Fibroblast of the conjunctiva (primary cell): ENCODE data around the gene LRRC74B.
A peak's percentile ranks its signal among the peaks of the same experiment; 100 is the strongest.

Experiments
- DNase-seq: peaks from one replicate; pipeline ENCODE4 v3.0.0-alpha.2; 2010; ENCODE audit warnings: low read depth

The LRRC74B gene

DNA sequence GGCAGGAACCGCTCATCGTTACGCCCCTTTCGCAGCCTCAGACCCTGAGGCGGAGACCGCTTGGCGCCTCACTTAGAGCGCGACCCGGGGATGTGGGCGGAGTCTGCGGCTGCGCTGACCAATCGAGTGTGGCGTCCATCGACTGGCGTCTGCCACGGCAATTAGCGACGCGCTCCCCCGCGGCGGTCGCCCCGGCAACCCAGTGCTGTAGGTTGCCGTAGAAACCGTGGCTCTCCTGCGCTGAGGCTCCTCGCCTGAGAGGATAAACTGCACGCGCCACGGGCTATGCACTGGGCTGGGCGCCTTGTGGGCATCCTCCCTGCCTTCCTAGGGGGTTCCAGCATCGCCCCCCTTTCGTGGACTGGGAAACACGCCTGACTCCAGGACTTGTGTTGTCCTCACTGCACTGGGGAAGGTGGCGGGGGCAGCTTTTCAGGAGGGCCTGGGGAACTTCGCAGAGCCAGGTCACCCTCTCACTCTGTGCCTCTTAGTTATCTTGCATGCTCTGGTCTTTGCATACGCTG is 31.5 kb upstream of the LRRC74B start:
- peak; percentile 84 for DNase-seq

DNA sequence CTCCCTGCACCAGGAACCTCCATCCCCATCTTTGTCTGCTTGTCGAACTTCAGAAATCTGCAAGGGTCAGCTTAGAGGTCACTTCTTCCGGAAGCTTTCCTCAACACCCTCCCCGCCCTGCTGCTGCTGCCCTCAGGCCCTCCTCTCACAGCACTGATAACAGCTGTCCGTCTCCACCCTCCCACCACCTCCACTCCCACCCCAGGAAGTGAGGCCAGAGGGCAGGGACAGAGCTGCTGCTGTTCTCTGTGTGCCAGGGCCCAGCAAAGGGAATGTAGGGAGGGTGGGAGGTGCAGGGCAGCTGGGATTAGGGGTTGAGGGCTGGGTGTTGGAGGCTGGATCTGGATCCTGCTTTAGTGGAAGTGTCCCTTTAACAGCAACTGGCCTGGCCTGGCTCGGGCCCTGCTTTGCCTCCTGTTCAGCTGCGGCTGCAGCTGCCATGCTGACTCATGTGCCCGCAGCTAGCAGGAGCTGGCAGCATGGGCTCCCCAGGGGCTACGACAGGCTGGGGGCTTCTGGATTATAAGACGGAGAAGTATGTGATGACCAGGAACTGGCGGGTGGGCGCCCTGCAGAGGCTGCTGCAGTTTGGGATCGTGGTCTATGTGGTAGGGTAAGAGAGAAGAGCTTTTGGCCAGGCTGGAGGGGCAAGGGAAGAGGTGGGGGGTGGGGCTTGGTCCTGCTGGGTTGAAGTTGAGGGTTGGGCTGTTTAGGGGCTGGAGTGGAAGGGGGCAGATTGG is 30.9 kb upstream of the LRRC74B start, which contains the start of gene P2RX6:
Gene P2RX6, plus strand, starts transcription at position 440 of the 740 bp plus-strand sequence. Its CDS starts 10 bp downstream, at position 450.
- DNase-seq, result peak; percentile 34

DNA sequence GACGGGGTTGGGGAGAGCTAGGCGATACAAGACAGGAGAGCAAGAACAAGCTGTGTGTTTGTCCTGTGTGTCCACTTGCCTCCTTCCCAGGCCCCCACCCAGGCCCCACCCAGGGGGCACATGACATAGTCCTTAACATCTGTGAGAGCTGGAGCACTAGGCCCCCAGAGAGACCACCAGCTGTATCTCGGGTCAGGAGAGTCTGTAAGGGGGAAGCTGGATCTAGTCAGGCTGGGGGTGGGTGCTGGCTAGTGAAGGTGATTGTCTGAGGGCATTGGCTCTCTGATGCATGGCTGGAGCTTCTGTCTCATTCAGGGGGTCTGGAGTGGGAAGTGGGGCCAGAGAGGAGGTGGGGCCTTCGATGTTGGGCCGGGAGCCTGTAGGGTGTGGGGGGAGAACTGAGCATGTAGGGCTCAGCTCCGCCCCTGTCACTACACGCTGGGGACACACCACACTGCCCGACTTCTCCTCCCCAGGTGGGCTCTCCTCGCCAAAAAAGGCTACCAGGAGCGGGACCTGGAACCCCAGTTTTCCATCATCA is 30.2 kb upstream of the LRRC74B start:
- no peak for DNase-seq

- no peak for DNase-seq
Observed at GRCh38 chr22:21016644-21017420, 28.9 kb upstream of the LRRC74B start.

DNA sequence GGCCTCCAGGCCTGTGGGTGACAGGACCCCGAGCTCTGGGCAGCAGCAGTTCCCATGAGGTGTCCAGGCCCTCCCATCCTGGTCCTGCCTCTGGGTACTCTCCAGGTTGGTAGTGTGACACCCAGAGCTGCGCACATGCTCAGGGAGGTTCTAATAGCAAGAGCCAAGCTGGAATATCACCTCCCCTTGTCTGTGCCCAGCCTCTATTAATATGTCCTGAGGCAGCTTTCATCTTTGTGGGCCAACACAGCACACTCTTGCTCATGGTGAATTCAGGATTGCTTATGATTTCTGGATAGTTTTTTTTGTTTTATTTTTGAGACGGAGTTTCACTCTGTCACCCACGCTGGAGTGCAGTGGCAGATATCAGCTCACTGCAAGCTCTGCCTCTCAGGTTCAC is 27.4 kb upstream of the LRRC74B start:
- no peak for DNase-seq

- no peak for DNase-seq
Observed at GRCh38 chr22:21020802-21021429, 24.8 kb upstream of the LRRC74B start.

DNA sequence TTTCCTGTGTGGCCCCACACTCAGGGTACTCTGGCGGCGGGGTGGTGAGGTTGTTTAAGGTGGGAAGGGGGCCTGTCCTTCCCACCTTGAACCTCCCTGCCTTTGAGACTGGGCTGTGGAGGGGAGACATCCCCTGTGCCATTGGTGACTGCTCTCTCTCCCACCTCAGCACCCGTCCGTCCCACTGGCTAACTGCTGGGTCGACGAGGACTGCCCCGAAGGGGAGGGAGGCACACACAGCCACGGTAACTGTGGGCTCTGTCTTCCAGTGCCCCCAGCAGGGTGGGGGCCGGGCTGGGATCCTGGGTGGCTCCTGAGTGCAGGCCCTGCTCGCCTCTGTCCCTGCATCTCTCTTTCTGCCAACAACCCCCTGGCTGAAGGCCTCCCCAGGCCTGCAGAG is 23.2 kb upstream of the LRRC74B start:
- no peak for DNase-seq

GRCh38 chr22:21022955-21023614 is 22.7 kb upstream of the LRRC74B start:
- no peak for DNase-seq

GRCh38 chr22:21025266-21025665 is 20.5 kb upstream of the LRRC74B start:
- DNase-seq, result no peak

DNA sequence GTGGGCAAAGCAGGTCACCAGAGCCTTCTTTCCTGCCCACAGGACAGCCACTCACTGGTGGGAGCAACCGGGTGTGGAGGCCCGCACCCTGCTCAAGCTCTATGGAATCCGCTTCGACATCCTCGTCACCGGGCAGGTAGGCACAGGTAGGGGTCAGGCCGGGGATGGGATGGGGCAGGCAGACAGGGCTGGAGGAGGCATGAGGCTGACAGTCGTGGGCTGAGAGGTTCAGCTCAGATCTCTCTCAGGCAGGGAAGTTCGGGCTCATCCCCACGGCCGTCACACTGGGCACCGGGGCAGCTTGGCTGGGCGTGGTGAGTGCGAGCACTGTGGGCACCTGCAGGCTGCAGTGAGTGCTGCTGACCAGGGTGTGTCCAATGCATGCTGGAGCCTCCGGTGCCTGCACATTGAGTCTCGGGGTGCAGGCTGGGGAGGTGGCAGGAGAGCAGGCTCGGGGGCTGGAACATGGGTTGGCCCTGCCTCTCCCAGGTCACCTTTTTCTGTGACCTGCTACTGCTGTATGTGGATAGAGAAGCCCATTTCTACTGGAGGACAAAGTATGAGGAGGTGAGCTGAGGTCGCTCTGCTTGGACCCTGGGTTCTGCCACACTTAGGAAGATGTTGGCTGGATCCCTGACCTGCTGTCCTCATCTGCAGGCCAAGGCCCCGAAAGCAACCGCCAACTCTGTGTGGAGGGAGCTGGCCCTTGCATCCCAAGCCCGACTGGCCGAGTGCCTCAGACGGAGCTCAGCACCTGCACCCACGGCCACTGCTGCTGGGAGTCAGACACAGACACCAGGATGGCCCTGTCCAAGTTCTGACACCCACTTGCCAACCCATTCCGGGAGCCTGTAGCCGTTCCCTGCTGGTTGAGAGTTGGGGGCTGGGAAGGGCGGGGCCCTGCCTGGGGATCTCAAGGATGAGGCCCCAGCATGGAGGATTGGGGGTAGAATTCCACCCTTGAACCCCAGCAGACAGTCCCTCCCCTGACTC is 19.7 kb upstream of the LRRC74B start:
- no peak for DNase-seq

DNA sequence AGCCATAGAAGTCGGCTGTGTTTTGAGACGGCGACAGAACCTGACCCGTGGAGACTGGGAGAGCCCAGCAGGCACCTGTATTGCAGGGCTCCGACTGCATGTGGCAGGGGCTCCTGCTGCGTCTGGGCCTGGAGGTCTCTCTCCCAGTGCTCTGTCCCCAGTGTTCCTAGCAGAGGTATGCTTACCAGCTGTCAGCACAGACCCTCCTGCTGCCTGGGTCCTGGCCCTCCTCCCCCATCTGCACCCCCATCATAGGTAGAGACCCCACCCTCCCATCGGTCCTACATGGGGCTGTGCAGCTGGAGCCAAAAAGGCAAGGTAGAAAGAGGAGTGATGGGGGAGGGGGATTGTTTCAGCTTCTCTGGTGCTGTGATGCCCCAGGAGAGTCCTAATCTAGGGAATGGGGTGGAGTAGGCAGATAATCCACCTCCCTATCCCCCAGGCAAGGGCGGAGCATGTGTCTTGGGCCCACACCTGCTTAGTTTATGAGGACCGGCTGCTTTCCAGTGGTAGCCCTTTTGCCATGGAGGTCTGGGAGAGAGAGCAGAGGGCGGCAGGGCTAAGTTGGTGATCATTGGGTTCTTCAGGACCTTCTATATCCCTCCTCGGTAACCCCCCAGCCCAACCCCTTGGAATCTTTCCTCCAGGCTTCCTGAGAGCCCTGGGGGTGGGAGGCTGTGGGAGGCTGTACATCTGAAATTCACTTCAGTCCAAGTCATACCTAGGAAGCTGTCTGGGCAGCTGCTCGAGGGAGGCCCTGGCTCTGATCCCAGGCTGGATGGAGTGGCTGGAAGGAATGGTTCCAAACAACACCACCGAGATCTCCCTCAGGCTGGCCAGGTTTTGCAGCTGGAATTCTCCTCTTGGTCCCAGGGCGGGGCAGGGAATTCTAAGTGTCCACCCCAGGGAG is 18.7 kb upstream of the LRRC74B start:
- DNase-seq, result no peak

DNA sequence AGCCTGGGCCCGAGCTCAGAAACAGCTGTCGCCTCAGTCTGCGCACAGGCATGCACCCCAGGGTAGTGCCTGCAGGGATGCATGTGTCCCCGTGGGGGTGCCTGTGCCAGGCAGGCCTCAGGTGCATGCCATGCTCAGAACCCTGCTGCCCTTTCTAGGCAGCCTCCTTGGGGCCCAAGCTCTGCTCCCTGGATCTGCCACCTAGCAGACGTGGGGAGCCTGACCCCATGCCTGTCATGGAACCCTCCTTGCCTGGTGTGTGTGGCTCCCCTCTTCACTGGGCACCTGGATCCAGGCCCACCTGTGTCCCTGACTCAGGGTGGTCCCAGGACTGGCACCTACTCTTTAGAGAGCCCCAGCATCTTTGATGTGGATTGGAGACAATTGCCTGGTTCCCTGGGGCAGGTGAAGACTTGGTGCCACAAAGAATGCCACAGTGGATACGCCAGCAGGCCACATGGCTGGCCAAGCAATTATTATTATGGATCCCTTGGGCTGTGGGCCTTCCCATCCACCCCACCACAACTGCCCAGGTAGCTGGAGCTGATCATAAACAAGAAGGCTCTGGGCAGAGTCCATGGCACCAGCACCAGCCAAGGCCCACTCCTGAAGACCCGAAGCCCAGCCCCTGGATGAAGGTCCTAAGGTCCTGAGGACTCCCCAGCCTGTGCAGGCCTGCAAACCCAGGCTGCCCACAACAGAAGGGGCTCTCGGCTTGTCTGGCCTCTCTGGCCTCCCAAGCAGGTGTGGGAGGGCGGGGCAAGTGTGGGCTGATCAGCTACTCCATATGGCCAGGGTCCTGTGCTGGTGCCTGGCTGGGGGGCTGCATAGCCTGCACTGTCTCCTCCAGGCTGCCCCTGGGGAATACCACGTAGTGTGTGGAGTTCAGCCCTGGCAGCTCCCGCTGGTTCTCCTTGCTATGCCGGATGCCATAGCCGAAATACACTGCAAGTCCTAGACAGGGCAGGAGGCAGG is 17.2 kb upstream of the LRRC74B start:
- no peak for DNase-seq

- DNase-seq, result no peak
Observed at GRCh38 chr22:21029486-21030025, 16.2 kb upstream of the LRRC74B start.

- no peak for DNase-seq
Observed at GRCh38 chr22:21030032-21030431, 15.7 kb upstream of the LRRC74B start.

DNA sequence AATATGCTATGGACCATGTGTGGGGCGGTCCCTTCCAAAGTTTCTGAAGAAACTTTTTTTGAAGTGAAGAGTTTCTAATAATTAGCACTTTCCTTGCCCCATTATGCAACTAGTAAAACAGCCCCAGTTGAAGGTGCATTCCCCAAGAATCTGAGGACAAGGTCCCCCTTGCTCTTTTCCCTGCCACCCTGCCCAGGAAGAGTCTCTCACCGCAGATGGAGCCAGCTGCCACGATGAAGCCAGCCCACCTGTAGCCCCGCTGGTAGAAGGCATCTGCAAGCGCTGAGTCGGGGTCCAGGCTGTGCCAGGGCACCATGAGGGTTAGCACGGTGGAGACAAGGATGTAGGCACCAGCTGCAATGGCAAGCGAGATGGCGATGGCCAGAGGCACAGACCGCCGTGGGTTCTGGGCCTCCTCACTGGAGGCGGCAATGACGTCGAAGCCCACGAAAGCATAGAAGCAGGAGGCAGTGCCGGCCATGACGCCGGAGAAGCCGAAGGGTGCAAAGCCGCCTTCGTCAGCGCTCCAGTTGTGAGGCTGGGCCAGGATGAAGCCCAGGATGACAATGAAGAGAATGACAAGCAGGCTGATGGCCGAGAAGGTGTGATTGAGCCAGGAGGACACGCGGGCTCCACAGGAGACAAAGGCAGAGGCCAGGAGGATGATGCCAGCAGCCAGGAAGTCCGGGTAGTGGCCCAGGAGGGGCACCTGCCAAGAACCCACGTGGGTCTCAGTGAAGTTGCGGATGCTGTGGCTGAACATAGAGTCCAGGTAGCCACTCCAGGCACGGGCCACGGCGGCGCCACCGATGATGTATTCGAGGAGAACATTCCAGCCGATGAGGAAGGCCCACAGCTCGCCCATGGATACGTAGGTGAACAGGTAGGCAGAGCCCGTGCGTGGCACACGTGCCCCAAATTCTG is 14.9 kb upstream of the LRRC74B start:
- no peak for DNase-seq

DNA sequence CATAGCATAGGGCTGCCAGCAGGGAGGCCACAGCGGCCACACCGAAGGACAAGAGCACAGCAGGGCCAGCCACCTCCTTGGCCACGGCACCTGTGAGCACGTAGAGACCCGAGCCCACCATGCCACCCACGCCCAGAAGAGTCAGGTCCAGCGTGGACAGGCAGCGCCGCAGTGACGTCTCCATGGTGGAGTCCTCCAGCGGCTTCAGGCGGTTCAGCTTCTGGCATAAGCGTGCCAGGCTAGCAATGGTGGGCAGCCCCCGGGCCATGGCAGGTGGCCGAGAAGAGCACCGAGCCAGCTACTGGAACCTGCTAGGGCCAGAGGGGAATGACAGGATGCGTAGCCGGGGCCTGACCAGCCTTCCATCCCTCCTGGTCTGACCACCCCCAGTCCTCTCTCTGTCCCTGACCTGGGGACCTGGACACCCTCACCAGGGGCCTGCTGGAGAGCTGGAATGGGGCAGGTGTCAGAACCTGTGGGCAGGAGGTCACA is 14.2 kb upstream of the LRRC74B start:
- DNase-seq, result no peak
